Subcutaneous abdominal adipose tissue (tissue), 5 donors: ENCODE results near the gene MMS22L.

Source experiments
- H3K27ac ChIP-seq: one replicate; pipeline ENCODE4 v1.7.0; 2013; ENCODE audit warnings: low read depth, mild to moderate bottlenecking, inconsistent platforms, low read length, moderate library complexity
- H3K27me3 ChIP-seq, 5 donors: one replicate each; pipeline ENCODE4 v1.7.0; 2013; ENCODE audit warnings: low read length in 5 of 5, inconsistent platforms in 1 of 5; ENCODE audit not compliant: control insufficient read depth in 5 of 5, insufficient read depth in 4 of 5
- H3K36me3 ChIP-seq, 5 donors: one replicate each; pipeline ENCODE4 v1.7.0; 2013; ENCODE audit warnings: low read length in 5 of 5; ENCODE audit not compliant: control insufficient read depth in 5 of 5, insufficient read depth in 5 of 5
- H3K4me1 ChIP-seq, 5 donors: one replicate each; pipeline ENCODE4 v1.7.0; 2013; ENCODE audit warnings: low read length in 5 of 5, mild to moderate bottlenecking in 3 of 5, moderate library complexity in 1 of 5; ENCODE audit not compliant: control insufficient read depth in 5 of 5, insufficient read depth in 5 of 5
- H3K4me3 ChIP-seq, 5 donors: one replicate each; pipeline ENCODE4 v1.7.0; 2013; ENCODE audit warnings: low read length in 5 of 5, low read depth in 1 of 5
- H3K9ac ChIP-seq, 5 donors: one replicate each; pipeline ENCODE4 v1.7.0; 2013; ENCODE audit warnings: low read length in 5 of 5, mild to moderate bottlenecking in 4 of 5, moderate library complexity in 3 of 5
- H3K9me3 ChIP-seq, 5 donors: one replicate each; pipeline ENCODE4 v1.7.0; 2013; ENCODE audit warnings: low read length in 5 of 5; ENCODE audit not compliant: control insufficient read depth in 5 of 5
- donor health status: healthy.
- donor health status: healthy.
- donor health status: healthy.
- donor health status: healthy.
- donor health status: healthy.

The MMS22L gene

DNA sequence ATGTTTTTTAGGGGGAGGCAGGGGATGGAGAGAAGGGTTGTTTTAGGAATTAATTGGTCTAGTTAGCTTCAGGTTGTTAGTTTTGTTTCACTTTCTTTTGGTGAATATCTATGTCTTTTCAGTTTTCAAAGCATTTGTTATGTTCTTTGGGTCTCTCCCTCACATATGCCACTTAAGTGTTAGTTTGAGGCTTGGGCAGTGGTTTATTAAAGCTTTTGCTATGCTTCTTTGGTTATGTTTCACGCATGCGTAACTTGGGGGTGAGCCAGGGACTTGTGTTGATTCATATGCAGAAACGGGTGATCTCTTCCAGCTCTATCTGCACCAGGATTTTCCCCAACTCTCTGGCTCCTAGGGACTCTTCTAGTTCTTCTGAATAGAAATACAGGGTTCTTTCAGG lies 11.4 kb upstream of the MMS22L start:
- Histone ChIP-seq H3K9me3 (no peaks in the 10 kb centered on the region), H3K27me3 (peaks cover 0 to 3% (median 0%) of the 10 kb centered on the region in 5 donors), H3K9ac (no peak overlapping the region), H3K4me1 (no peaks in the 10 kb centered on the region), H3K27ac (no peak overlapping the region), H3K4me3 (no peak overlapping the region), H3K36me3 (no peaks in the 10 kb centered on the region)

DNA sequence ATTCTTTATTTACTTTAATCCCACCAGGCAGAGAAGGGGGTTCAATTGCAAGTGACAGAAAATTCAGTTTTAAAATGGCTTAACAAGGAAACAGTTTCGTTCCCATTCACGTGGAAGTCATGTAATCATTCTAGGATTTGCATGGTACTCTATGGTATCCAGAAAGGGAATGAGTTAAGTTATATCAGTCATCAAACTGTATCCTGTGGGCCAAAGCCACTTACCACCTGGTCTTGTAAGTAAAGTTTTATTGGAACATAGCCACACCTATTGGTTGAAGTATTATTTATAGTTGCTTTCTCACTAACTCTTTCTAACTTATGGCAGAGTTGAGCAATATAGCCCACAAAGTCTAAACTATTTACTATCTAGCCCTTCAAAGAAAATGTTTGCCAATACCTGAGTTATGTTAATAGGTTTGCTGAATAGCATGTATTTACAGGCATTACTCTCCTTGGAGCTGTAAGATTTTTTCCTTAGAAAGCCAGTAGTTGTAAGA lies 10.2 kb upstream of the MMS22L start:
- Histone ChIP-seq H3K4me3 (no peak overlapping the region), H3K27me3 (peaks cover 0 to 3% (median 0%) of the 10 kb centered on the region in 5 donors), H3K9ac (no peak overlapping the region), H3K36me3 (no peaks in the 10 kb centered on the region), H3K9me3 (no peaks in the 10 kb centered on the region), H3K27ac (no peak overlapping the region), H3K4me1 (no peaks in the 10 kb centered on the region)

DNA sequence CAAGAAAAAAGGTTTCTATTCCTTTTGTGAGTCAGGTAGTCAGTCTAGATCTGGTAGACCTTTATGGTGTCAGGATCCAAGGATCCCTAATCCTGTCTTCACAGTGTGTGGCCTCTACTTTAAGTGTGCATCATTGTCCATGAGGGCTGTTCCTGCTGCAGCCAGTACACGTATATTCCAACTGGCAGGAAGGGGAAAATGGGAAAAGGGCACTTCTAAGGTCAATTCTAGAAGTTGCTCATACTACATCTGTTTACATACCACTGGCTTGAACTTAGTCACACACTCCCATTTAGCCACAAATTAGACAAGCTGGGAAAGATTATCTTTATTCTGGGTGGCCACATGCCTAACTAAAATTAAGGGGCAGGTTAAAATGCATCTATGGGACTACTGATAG lies 9.7 kb upstream of the MMS22L start:
- H3K36me3 ChIP-seq, result no peaks in the 10 kb centered on the region
- H3K4me1 ChIP-seq, result no peaks in the 10 kb centered on the region
- no peaks in the 10 kb centered on the region for H3K9me3 ChIP-seq
- peaks cover 0 to 3% (median 0%) of the 10 kb centered on the region in 5 donors for H3K27me3 ChIP-seq
- no peak overlapping the region for H3K27ac ChIP-seq
- no peak overlapping the region for H3K9ac ChIP-seq
- H3K4me3 ChIP-seq, result no peak overlapping the region

DNA sequence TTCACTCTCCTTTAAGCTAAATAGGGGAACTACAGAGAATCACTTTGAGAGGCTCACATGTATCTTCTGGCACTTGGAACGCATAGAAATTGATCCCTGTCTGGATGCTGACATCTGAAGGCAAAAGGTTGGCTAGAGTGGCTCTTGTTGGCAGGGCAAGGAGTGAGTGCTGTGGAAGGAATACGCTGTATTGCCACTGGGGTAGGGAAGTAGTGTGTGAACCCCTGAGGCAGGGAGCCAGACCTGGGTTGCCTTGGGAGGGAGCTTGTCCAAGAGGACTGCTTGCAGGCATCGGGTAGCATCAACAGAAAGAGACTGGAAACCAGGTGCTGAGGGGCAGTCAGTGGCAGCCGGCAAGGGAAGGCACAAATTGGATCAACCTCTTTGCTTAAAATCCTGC lies 8.9 kb upstream of the MMS22L start:
- Histone ChIP-seq H3K9me3 (no peaks in the 10 kb centered on the region), H3K27me3 (peaks cover 0 to 3% (median 0%) of the 10 kb centered on the region in 5 donors), H3K9ac (no peak overlapping the region), H3K36me3 (no peaks in the 10 kb centered on the region), H3K4me3 (no peak overlapping the region), H3K27ac (no peak overlapping the region), H3K4me1 (no peaks in the 10 kb centered on the region)

DNA sequence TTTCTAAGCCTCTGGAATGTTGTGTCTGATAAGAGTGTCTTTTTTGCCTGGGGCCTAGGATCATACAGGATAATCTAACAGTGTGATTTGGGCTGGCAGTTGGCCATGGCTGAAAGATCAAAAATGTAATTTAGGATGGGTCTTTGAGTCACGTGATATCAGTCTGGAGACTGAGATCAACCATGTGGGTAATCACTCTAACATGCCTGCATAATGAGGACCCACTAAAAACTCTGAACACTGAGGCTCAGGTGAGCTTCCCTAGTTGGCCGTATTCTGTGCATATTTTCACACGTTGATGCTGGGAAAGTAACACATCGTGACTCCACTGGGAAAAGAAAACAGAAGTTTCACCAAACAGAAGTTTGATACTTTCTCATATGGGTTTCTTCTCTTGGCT lies 6.3 kb upstream of the MMS22L start:
- no peak overlapping the region for H3K9ac ChIP-seq

DNA sequence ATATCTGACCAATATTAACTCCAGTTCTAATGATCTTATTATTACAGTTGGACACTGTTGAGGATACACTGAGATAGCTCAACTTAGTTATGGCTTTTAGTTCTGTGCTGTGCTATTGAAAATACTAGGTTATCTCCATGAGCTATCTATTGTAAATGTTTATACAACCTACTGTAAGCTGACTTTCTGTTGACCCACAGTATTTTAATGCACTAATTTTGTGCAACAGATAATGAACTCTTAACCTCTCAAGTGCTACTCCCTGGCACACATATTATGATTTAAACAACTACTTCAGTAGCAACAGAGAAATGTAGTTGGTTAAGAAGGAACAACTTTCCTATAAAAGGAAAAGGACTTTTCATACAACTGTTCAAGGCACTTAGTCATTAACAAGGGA lies 5.2 kb upstream of the MMS22L start:
- Histone ChIP-seq H3K27me3 (peaks cover 0 to 3% (median 0%) of the 10 kb centered on the region in 5 donors), H3K9me3 (no peaks in the 10 kb centered on the region), H3K9ac (no peak overlapping the region), H3K4me3 (no peak overlapping the region), H3K4me1 (peaks cover 0 to 6% (median 5%) of the 10 kb centered on the region in 5 donors), H3K27ac (no peak overlapping the region), H3K36me3 (no peaks in the 10 kb centered on the region)

More for the DNA sequence above, 6.3 kb upstream of the MMS22L start:
- Histone ChIP-seq H3K9me3 (no peaks in the 10 kb centered on the region), H3K4me3 (no peak overlapping the region), H3K4me1 (no peaks in the 10 kb centered on the region), H3K27ac (no peak overlapping the region), H3K27me3 (peaks cover 0 to 3% (median 0%) of the 10 kb centered on the region in 5 donors), H3K36me3 (no peaks in the 10 kb centered on the region)

DNA sequence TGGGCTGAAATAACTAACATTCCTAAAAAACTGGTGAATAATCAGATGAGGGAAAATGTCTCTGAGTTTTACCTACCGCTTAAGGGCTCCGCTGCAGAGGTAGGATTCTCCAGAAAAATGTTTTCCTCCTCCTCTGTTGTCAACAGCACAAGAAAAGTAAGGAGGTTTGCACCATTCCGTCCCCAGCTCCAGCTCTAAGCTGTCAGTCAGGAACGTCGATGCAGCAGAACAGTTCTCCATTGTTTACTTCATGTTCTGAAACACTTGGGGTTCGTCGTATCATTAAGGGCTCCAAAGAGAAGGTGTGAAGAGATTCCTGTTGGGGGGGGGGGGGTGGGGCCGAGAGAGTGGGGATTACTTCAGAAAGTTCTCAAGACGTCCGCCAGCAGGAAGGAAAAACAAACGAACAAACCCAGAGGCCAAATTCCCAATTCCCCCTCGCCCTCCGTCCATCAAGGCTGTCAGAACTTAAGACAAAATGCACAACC lies 734 bp downstream of the MMS22L start:
- Histone ChIP-seq H3K4me1 (peaks cover 0 to 21% (median 13%) of the 10 kb centered on the region in 5 donors), H3K4me3 (peak overlapping the region; percentile 93 to 98 (median 95)), H3K27me3 (no peaks in the 10 kb centered on the region), H3K27ac (no peak overlapping the region), H3K36me3 (peaks cover 0 to 11% (median 6%) of the 10 kb centered on the region in 5 donors), H3K9ac (peak overlapping the region; percentile 8 to 97 (median 87)), H3K9me3 (no peaks in the 10 kb centered on the region)

DNA sequence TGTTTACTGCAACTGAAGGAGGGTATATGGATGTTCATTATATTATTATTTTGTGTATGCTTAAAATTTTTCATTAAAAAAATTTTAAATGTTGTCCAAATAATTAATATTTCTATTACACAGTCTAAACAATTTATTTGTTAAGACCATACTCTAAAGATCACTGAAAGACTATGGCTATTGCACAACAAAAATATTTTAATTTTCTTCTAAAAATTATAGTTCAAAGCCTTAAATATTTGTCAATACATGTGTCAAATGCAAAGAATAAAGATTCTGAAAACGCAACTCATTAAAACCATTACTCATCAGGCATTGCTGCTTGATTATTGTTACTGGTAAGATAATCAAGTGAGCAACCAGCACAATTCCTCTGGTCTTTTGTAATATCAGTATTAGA lies 2.2 kb downstream of the MMS22L start:
- Histone ChIP-seq H3K9me3 (no peaks in the 10 kb centered on the region), H3K27me3 (no peaks in the 10 kb centered on the region), H3K27ac (no peak overlapping the region)

DNA sequence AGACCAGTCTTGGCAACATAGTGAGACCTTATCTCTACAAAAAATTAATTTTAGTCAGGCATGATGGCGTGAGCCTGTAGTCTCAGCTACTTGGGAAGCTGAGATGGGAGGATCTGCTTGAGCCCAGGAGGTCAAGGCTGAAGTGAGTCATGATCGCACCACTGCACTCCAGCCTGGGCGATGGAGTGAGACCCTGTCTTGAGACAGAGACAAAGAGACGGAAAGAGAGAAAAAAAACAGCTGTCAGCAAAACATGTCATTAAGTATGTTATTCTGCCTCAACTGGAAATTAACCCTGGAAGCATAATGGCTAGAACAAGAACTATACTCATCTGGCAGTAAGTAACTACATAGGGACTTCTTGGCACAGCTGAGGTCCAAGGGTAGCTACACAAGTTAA lies 7.2 kb downstream of the MMS22L start:
- Histone ChIP-seq H3K36me3 (peaks cover 12 to 41% (median 24%) of the 10 kb centered on the region in 5 donors), H3K9me3 (no peaks in the 10 kb centered on the region), H3K4me1 (no peaks in the 10 kb centered on the region), H3K4me3 (no peak overlapping the region), H3K9ac (no peak overlapping the region), H3K27me3 (no peaks in the 10 kb centered on the region), H3K27ac (no peak overlapping the region)

More for the DNA sequence above, 2.2 kb downstream of the MMS22L start:
- Histone ChIP-seq H3K9ac (no peak overlapping the region), H3K4me1 (peaks cover 0 to 21% (median 13%) of the 10 kb centered on the region in 5 donors), H3K4me3 (no peak overlapping the region), H3K36me3 (peaks cover under 1 to 11% (median 9%) of the 10 kb centered on the region in 5 donors)

DNA sequence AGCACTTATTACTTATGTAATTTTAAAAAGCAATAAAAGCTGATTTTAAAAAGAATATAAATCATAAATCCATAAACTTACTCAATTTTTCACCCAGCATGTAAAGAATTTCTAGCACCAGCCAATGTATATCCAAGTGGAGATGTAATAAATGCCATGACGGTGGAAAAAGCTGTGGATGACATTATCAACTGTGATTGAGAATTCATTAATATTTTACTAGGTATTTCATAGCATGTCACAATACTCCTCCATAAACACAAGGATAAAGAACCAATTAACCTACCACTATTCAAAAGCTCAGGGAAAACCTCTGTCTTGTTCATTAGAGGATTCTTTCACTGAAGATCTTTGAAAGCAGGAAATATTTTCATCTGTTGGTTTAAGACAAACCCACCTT lies 13.2 kb downstream of the MMS22L start:
- Histone ChIP-seq H3K9ac (no peak overlapping the region), H3K27ac (no peak overlapping the region), H3K36me3 (peaks cover 12 to 48% (median 17%) of the 10 kb centered on the region in 5 donors), H3K4me3 (no peak overlapping the region), H3K9me3 (peaks cover 0 to 3% (median 0%) of the 10 kb centered on the region in 5 donors), H3K4me1 (no peaks in the 10 kb centered on the region), H3K27me3 (no peaks in the 10 kb centered on the region)
